ENCODE results near the gene VSIG8. TPM values are rescaled to one million over a fixed set of nuclear protein-coding genes. Genes with fewer than 3 reads are reported as not detected.

VSIG8 gene
- total RNA-seq, 1 experiment from 2014 or later = not detected

- Mint-ChIP-seq H3K36me3 (no peaks in the 10 kb centered on the region), H3K27ac (no peak overlapping the region), H3K27me3 (ENCODE audit: low read depth) (peaks cover 46% of the 10 kb centered on the region), H3K9me3 (no peaks in the 10 kb centered on the region), H3K4me1 (peaks cover 6% of the 10 kb centered on the region), H3K4me3 (peak overlapping the region; percentile 87)
- POLR2A ChIA-PET = interaction anchor here (1.9 kb wide), 1 partner anchor 13 kb away, joined by 5 read pairs; no protein-coding TSS in a partner anchor
- ATAC-seq (no peak), DNase-seq (ENCODE audit: low spot score) (no peak)
- CTCF ChIA-PET = interaction anchor here (0.6 to 3.2 kb wide), 12 partner anchors 9 to 154 kb away, joined by 3 to 17 read pairs (median 4); no protein-coding TSS in a partner anchor
- TF ChIP-seq PREB (CRISPR knock-in tag; IDR thresholded peaks at IDR 0.05; ENCODE audit: borderline replicate concordance) = no peak
- TF ChIP-seq, protein P1, sequence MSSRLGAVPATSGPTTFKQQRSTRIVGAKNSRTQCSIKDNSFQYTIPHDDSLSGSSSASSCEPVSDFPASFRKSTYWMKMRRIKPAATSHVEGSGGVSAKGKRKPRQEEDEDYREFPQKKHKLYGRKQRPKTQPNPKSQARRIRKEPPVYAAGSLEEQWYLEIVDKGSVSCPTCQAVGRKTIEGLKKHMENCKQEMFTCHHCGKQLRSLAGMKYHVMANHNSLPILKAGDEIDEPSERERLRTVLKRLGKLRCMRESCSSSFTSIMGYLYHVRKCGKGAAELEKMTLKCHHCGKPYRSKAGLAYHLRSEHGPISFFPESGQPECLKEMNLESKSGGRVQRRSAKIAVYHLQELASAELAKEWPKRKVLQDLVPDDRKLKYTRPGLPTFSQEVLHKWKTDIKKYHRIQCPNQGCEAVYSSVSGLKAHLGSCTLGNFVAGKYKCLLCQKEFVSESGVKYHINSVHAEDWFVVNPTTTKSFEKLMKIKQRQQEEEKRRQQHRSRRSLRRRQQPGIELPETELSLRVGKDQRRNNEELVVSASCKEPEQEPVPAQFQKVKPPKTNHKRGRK (CRISPR knock-in tag; IDR thresholded peaks at IDR 0.05; ENCODE audit: borderline replicate concordance) = no peak
Measured at GRCh38 chr1:159853417-159854115, 8.9 kb downstream of the VSIG8 start.

DNA sequence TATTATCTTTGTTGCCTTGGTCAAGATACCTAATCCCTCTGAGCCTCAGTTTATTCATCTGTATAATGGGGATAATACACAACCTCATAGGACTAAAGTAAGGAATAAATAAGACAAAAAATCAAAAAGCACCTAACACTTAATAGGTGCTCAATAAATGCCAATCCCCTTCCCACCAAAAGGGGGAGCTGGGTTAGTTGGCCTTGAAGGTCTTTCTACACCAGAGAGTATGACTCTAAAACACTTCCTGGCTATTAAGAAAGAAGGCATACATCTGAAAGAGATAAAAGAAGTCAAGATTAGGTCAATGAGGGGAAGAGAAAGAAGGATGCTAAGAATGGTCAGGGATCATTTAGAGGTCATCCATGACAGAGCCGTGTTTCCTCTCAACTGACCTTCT is 11.1 kb downstream of the VSIG8 start:
- ChIA-PET POLR2A (no interaction called here), CTCF (interaction anchor here (0.6 to 2.1 kb wide), 17 partner anchors 8 to 156 kb away, joined by 3 to 11 read pairs (median 3); partner anchors contain the start of gene DUSP23)
- peaks cover 37% of the 10 kb centered on the region for H3K27me3 Mint-ChIP-seq (ENCODE audit: low read depth)
- DNase-seq (ENCODE audit: low spot score) (no peak), ATAC-seq (no peak)
- no peaks in the 10 kb centered on the region for H3K36me3 Mint-ChIP-seq
- H3K4me3 Mint-ChIP-seq = no peak overlapping the region
- no peak overlapping the region for H3K27ac Mint-ChIP-seq
- TF ChIP-seq, protein P2, sequence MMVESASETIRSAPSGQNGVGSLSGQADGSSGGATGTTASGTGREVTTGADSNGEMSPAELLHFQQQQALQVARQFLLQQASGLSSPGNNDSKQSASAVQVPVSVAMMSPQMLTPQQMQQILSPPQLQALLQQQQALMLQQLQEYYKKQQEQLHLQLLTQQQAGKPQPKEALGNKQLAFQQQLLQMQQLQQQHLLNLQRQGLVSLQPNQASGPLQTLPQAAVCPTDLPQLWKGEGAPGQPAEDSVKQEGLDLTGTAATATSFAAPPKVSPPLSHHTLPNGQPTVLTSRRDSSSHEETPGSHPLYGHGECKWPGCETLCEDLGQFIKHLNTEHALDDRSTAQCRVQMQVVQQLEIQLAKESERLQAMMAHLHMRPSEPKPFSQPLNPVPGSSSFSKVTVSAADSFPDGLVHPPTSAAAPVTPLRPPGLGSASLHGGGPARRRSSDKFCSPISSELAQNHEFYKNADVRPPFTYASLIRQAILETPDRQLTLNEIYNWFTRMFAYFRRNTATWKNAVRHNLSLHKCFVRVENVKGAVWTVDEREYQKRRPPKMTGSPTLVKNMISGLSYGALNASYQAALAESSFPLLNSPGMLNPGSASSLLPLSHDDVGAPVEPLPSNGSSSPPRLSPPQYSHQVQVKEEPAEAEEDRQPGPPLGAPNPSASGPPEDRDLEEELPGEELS (CRISPR knock-in tag; IDR thresholded peaks at IDR 0.05) = no peak
- TF ChIP-seq EMX1 (CRISPR knock-in tag; IDR thresholded peaks at IDR 0.05) = no peak
- no peak for TF ChIP-seq NR1H2 (CRISPR knock-in tag; IDR thresholded peaks at IDR 0.05)
- no peak for TF ChIP-seq ERG (CRISPR knock-in tag; IDR thresholded peaks at IDR 0.05)
- H3K9me3 Mint-ChIP-seq = no peaks in the 10 kb centered on the region
- peaks cover 6% of the 10 kb centered on the region for H3K4me1 Mint-ChIP-seq

DNA sequence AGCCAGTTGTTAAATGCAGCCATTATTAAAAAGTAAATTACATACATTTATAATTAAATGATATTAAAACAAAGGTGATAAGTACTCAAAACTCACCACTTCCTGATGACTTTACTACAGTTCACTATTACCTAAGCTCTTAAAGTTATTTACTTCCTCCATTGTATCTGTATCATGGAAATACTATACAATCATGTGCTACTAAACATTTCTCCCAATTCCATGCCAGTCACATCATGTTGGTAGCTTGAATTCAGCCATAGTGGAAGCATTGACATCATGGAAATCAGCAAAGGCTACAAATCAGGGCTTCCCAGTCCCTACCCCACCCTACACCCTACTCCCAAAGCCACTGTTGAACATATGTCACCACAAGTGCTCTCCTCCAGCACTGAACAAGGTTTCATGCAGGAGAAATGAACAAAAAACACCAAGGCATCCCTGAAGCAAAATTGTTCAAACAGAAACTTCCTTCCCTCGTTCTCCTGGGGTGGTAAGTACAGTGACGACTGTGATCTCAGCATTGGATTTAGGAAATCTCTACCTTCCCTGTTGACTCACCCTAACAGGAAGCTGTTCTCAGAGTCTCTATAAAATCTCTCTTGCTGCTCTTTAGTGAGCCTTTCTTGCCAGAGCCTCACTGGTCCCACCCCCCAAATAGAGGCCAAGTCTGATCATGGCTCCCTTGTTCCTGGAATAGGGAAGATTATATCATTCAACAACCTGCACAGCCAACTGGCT is 12.7 kb downstream of the VSIG8 start:
- Mint-ChIP-seq H3K4me1 (peaks cover 6% of the 10 kb centered on the region), H3K27ac (no peak overlapping the region), H3K4me3 (no peak overlapping the region), H3K27me3 (ENCODE audit: low read depth) (peaks cover 23% of the 10 kb centered on the region), H3K9me3 (no peaks in the 10 kb centered on the region), H3K36me3 (no peaks in the 10 kb centered on the region)
- ATAC-seq (no peak), DNase-seq (ENCODE audit: low spot score) (no peak)
- POLR2A ChIA-PET = no interaction called here
- CTCF ChIA-PET = interaction anchor here (1.4 to 1.8 kb wide), 2 partner anchors 11 to 639 kb away, joined by 3 to 8 read pairs; no protein-coding TSS in a partner anchor
- TF ChIP-seq CDX4 (CRISPR knock-in tag; IDR thresholded peaks at IDR 0.05; ENCODE audit: borderline replicate concordance) (no peak), JUN (CRISPR knock-in tag; IDR thresholded peaks at IDR 0.05) (no peak), ZNF138 (CRISPR knock-in tag; conservative IDR thresholded peaks at IDR 0.05) (no peak), RELA (CRISPR knock-in tag; IDR thresholded peaks at IDR 0.05; ENCODE audit: borderline replicate concordance) (no peak), ZNF532 (CRISPR knock-in tag; IDR thresholded peaks at IDR 0.05; ENCODE audit: borderline replicate concordance) (no peak), IRF1 (CRISPR knock-in tag; IDR thresholded peaks at IDR 0.05) (no peak), STAT6 (CRISPR knock-in tag; conservative IDR thresholded peaks at IDR 0.05; ENCODE audit: low read depth) (no peak)
